HCT116 (cell line): Measurements from ENCODE around the gene PGBD4. TPM values are rescaled to one million over a fixed set of nuclear protein-coding genes. Genes with fewer than 3 reads are reported as not detected.

Source experiments
- ATAC-seq: fragments of 200-7000 bp; cut with Tn5 transposase; 2 replicates; pipeline ENCODE4 v1.9.1; 2020; ENCODE audit warnings: mild to moderate bottlenecking, moderate library complexity
- BruUV-seq: library from RNA; stranded (reverse); fragments of 400-500 nt; replicated peaks from 2 replicates; lab custom pipeline; 2021; lab: Mats Ljungman, UMichigan
- CTCF ChIA-PET: fragments of 300-600 bp; sonication (Branson Sonifier 250); formaldehyde crosslinking; loops from one replicate; lab custom pipeline; 2021; ENCODE audit warnings: antibody characterized with exemption; lab: Charles Lee
- POLR2A ChIA-PET: fragments of 300-600, 350-600 bp; sonication (Branson Sonifier 250); formaldehyde crosslinking; loops from one replicate; lab custom pipeline; 2021; ENCODE audit warnings: antibody characterized with exemption; lab: Charles Lee
- RAD21 ChIA-PET, 2 experiments: fragments of 300-600 bp; sonication (Branson Sonifier 250); formaldehyde crosslinking; loops; one replicate each; lab custom pipeline; 2023; ENCODE audit warnings: low total read pairs in 2 of 2; ENCODE audit not compliant: uncharacterized antibody in 2 of 2, unreplicated experiment in 2 of 2, low non-redundant PET in 1 of 2; lab: Charles Lee
- DNase-seq: peaks from one replicate; pipeline ENCODE4 v3.0.0-alpha.2; 2010; ENCODE audit warnings: low read depth, low spot score
- H2AFZ ChIP-seq: fragments of 200-600 bp; shearing (Covaris generic), sonication (generic); 2 replicates; pipeline ENCODE4 v1.6.1; 2017; ENCODE audit warnings: low read depth, mixed run types, mixed read lengths, antibody characterized with exemption, low read length; ENCODE audit not compliant: poor library complexity, severe bottlenecking
- H3K27ac ChIP-seq: 2 replicates; pipeline ENCODE4 v1.5.1; 2012; ENCODE audit warnings: low read depth, low read length
- H3K27me3 ChIP-seq: fragments of 200-600 bp; sonication (generic); 2 replicates; pipeline ENCODE4 v1.6.1; 2016; ENCODE audit warnings: mixed run types, low read length, mixed read lengths; ENCODE audit not compliant: insufficient read depth
- H3K36me3 ChIP-seq, 2 experiments: fragments of 200-500 bp in 1 of 2; fragments of 200-600 bp in 1 of 2; sonication (Bioruptor generic) in 1 of 2; sonication (generic) in 1 of 2; 2 replicates each; pipeline versions ENCODE4 v1.5.1 to v1.6.1; 2014 to 2016; ENCODE audit warnings: low read length in 2 of 2, inconsistent platforms in 1 of 2, mixed read lengths in 1 of 2, mixed run types in 1 of 2; ENCODE audit not compliant: insufficient read depth in 2 of 2, control insufficient read depth in 1 of 2
- H3K4me1 ChIP-seq, 2 experiments: fragments of 200-600 bp in 1 of 2; sonication (generic) in 1 of 2; 2 replicates each; pipeline versions ENCODE4 v1.5.1 to v1.6.1; 2012 to 2017; ENCODE audit warnings: low read length in 2 of 2, inconsistent platforms in 1 of 2, mild to moderate bottlenecking in 1 of 2, mixed read lengths in 1 of 2, mixed run types in 1 of 2, moderate library complexity in 1 of 2; ENCODE audit not compliant: insufficient read depth in 2 of 2, control insufficient read depth in 1 of 2
- H3K4me2 ChIP-seq: fragments of 200-600 bp; sonication (generic); 2 replicates; pipeline ENCODE4 v1.6.1; 2017; ENCODE audit warnings: mixed run types, low read length, mixed read lengths
- H3K4me3 ChIP-seq, 2 experiments: fragments of 200-600 bp in 1 of 2; sonication (generic) in 1 of 2; replicated peaks in 1 of 2; 2 replicates each; pipeline ENCODE4 v1.5.1; 2011 to 2016; ENCODE audit warnings: low read length in 2 of 2, control low read depth in 1 of 2, low read depth in 1 of 2, mild to moderate bottlenecking in 1 of 2, mixed read lengths in 1 of 2, mixed run types in 1 of 2
- H3K79me2 ChIP-seq: fragments of 200-600 bp; sonication (generic); 2 replicates; pipeline ENCODE4 v1.6.1; 2017; ENCODE audit warnings: mild to moderate bottlenecking, mixed run types, low read length, moderate library complexity, mixed read lengths; ENCODE audit not compliant: insufficient read depth
- H3K9ac ChIP-seq: fragments of 200-600 bp; sonication (generic); 2 replicates; pipeline ENCODE4 v1.6.1; 2016; ENCODE audit warnings: low read length, mixed read lengths
- H3K9me2 ChIP-seq: fragments of 200-600 bp; sonication (generic), shearing (Covaris generic); 2 replicates; pipeline ENCODE4 v1.6.1; 2017; ENCODE audit warnings: mixed run types, mild to moderate bottlenecking, moderate library complexity; ENCODE audit not compliant: insufficient read depth
- H3K9me3 ChIP-seq, 2 experiments: fragments of 200-500 bp in 1 of 2; fragments of 200-600 bp in 1 of 2; sonication (Bioruptor generic) in 1 of 2; sonication (generic) in 1 of 2; 2 replicates each; pipeline ENCODE4 v1.6.1; 2014 to 2017; ENCODE audit warnings: low read length in 2 of 2, mixed read lengths in 2 of 2, inconsistent platforms in 1 of 2, low read depth in 1 of 2, mild to moderate bottlenecking in 1 of 2, mixed run types in 1 of 2, moderate library complexity in 1 of 2; ENCODE audit not compliant: control insufficient read depth in 1 of 2, insufficient read depth in 1 of 2
- H4K20me1 ChIP-seq: fragments of 200-600 bp; sonication (generic), shearing (Covaris generic); 2 replicates; pipeline ENCODE4 v1.6.1; 2017; ENCODE audit warnings: mixed run types, mild to moderate bottlenecking, moderate library complexity; ENCODE audit not compliant: insufficient read depth
- ATF3 ChIP-seq: IDR thresholded peaks from 2 replicates; pipeline ENCODE4 v1.6.1; 2012
- CBX3 ChIP-seq: IDR thresholded peaks from 2 replicates; pipeline ENCODE4 v1.6.1; 2012; ENCODE audit warnings: low read depth
- EGR1 ChIP-seq: IDR thresholded peaks from 2 replicates; pipeline ENCODE4 v1.6.1; 2012; ENCODE audit warnings: low read depth
- ELF1 ChIP-seq: IDR thresholded peaks from 2 replicates; pipeline ENCODE4 v1.6.1; 2012; ENCODE audit warnings: low read depth, borderline replicate concordance
- EZH2 ChIP-seq: fragments of 200-600 bp; sonication (generic); IDR thresholded peaks from 2 replicates; pipeline ENCODE4 v1.6.1; 2017; ENCODE audit warnings: antibody characterized with exemption, mixed run types
- FOSL1 ChIP-seq: IDR thresholded peaks from 2 replicates; pipeline ENCODE4 v1.6.1; 2012; ENCODE audit warnings: low read depth
- JUND ChIP-seq: IDR thresholded peaks from 2 replicates; pipeline ENCODE4 v1.6.1; 2012
- POLR2A ChIP-seq: IDR thresholded peaks from 2 replicates; pipeline ENCODE4 v1.7.0; 2011; ENCODE audit warnings: borderline replicate concordance; ENCODE audit not compliant: insufficient read depth, insufficient read length; ENCODE audit errors: extremely low read depth
- POLR2AphosphoS5 ChIP-seq: IDR thresholded peaks from 2 replicates; pipeline ENCODE4 v1.6.1; 2011; ENCODE audit warnings: mild to moderate bottlenecking, low read depth, low read length, moderate library complexity
- RAD21 ChIP-seq: IDR thresholded peaks from 2 replicates; pipeline ENCODE4 v1.6.1; 2012; ENCODE audit warnings: low read depth, mild to moderate bottlenecking
- REST ChIP-seq: IDR thresholded peaks from 2 replicates; pipeline ENCODE4 v1.6.1; 2012; ENCODE audit warnings: low read depth
- SIN3A ChIP-seq: IDR thresholded peaks from 2 replicates; pipeline ENCODE4 v1.6.1; 2012; ENCODE audit warnings: low read depth
- SP1 ChIP-seq: IDR thresholded peaks from 2 replicates; pipeline ENCODE4 v1.6.1; 2012; ENCODE audit warnings: low read depth
- SRF ChIP-seq: IDR thresholded peaks from 2 replicates; pipeline ENCODE4 v1.6.1; 2012; ENCODE audit warnings: low read depth
- TCF7L2 ChIP-seq: IDR thresholded peaks from 2 replicates; pipeline ENCODE4 v1.7.0; 2011; ENCODE audit warnings: borderline replicate concordance, inconsistent platforms; ENCODE audit not compliant: insufficient read depth, insufficient read length; ENCODE audit errors: extremely low read depth
- YY1 ChIP-seq: IDR thresholded peaks from 2 replicates; pipeline ENCODE4 v1.6.1; 2011; ENCODE audit warnings: low read length, low read depth, moderate library complexity, mild to moderate bottlenecking; ENCODE audit not compliant: insufficient replicate concordance; ENCODE audit errors: extremely low read depth
- ZBTB33 ChIP-seq: IDR thresholded peaks from 2 replicates; pipeline ENCODE4 v1.6.1; 2011; ENCODE audit warnings: mild to moderate bottlenecking, low read length, moderate library complexity; ENCODE audit not compliant: insufficient replicate concordance; ENCODE audit errors: extremely low read depth
- ZNF274 ChIP-seq: fragments of 200-500 bp; sonication (Bioruptor generic); IDR thresholded peaks from 2 replicates; pipeline ENCODE4 v1.6.1; 2014; ENCODE audit warnings: mild to moderate bottlenecking, low read depth, low read length, inconsistent platforms
- intact Hi-C: fragments of 100-400 bp; cut with micrococcal nuclease; formaldehyde crosslinking; loops from 2 replicates; pipeline ENCODE4 v1.10.0; 2022
- total RNA-seq: library from RNA; stranded (reverse); gene quantifications from one replicate; pipeline ENCODE4 v1.2.1, GENCODE V29; 2021; ENCODE audit not compliant: unreplicated experiment
- TF ChIP-seq, protein P1 (sequence below), 3 experiments: fragments of 200-600 bp in 1 of 3; sonication (generic) in 1 of 3; IDR thresholded peaks in 2 of 3; conservative IDR thresholded peaks in 1 of 3; 2 replicates each; pipeline ENCODE4 v1.5.1; 2012 to 2017; ENCODE audit warnings: low read depth in 2 of 3, low read length in 2 of 3, antibody characterized with exemption in 1 of 3, borderline replicate concordance in 1 of 3, control low read depth in 1 of 3, mild to moderate bottlenecking in 1 of 3, mixed read lengths in 1 of 3, mixed run types in 1 of 3, moderate library complexity in 1 of 3; ENCODE audit not compliant: insufficient read depth in 1 of 3

PGBD4 gene
- total RNA-seq, 1 experiment from 2014 or later = 0.96 TPM

DNA sequence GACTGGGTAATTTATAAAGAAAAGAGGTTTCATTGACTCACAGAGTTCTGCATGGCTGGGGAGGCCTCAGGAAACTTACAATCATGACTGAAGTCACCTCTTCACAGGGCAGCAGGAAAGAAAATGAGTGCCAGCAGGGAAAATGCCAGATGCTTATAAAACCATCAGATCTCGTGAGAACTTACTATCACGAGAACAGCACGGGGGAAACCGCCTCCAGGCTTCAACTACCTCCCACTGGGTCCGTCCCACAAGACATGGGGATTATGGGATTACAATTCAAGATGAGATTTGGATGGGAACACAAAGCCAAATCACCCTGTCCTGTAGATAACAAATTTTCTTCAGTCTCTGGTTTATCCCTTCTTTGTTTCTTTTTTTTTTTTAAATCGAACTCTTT, 31.9 kb upstream of the PGBD4 start:
- TF ChIP-seq ZBTB33 = no peak
- no peak for TF ChIP-seq POLR2A
- TF ChIP-seq EGR1 = no peak
- no peak for TF ChIP-seq SIN3A
- no peak for TF ChIP-seq ATF3
- TF ChIP-seq FOSL1 = no peak
- TF ChIP-seq ELF1 = no peak
- TF ChIP-seq, protein P1, sequence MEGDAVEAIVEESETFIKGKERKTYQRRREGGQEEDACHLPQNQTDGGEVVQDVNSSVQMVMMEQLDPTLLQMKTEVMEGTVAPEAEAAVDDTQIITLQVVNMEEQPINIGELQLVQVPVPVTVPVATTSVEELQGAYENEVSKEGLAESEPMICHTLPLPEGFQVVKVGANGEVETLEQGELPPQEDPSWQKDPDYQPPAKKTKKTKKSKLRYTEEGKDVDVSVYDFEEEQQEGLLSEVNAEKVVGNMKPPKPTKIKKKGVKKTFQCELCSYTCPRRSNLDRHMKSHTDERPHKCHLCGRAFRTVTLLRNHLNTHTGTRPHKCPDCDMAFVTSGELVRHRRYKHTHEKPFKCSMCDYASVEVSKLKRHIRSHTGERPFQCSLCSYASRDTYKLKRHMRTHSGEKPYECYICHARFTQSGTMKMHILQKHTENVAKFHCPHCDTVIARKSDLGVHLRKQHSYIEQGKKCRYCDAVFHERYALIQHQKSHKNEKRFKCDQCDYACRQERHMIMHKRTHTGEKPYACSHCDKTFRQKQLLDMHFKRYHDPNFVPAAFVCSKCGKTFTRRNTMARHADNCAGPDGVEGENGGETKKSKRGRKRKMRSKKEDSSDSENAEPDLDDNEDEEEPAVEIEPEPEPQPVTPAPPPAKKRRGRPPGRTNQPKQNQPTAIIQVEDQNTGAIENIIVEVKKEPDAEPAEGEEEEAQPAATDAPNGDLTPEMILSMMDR (IDR thresholded peaks at IDR 0.05 in 2 of 3, conservative IDR thresholded peaks at IDR 0.05 in 1 of 3; ENCODE audit: borderline replicate concordance in 1 of 3, insufficient read depth in 1 of 3, low read depth in 2 of 3, low read length in 2 of 3) = no peak
- no peak for TF ChIP-seq YY1
- no peak for TF ChIP-seq CBX3
- no peak for TF ChIP-seq REST
- no peak for TF ChIP-seq ZNF274
- TF ChIP-seq POLR2AphosphoS5 = no peak
- TF ChIP-seq SRF = no peak
- no peak for TF ChIP-seq SP1
- TF ChIP-seq JUND = no peak
- TF ChIP-seq EZH2 = no peak
- TF ChIP-seq RAD21 = no peak
- no peak for TF ChIP-seq TCF7L2
- DNase-seq = no peak
- no peaks in the 10 kb centered on the region for H3K4me1 ChIP-seq
- POLR2A ChIA-PET = no interaction called here
- H3K4me3 ChIP-seq = no peak overlapping the region
- BruUV-seq = no TSS peak
- no peaks in the 10 kb centered on the region for H3K79me2 ChIP-seq
- CTCF ChIA-PET = no interaction called here
- RAD21 ChIA-PET = no interaction called here
- ATAC-seq = no peak
- H3K9me2 ChIP-seq = no peaks in the 10 kb centered on the region
- no peak overlapping the region for H3K9ac ChIP-seq
- no peaks in the 10 kb centered on the region for H3K36me3 ChIP-seq
- no peaks in the 10 kb centered on the region for H3K9me3 ChIP-seq
- H2AFZ ChIP-seq = no peak overlapping the region
- H3K4me2 ChIP-seq = no peak overlapping the region
- H4K20me1 ChIP-seq = no peaks in the 10 kb centered on the region
- H3K27ac ChIP-seq = no peak overlapping the region
- H3K27me3 ChIP-seq = no peaks in the 10 kb centered on the region
- intact Hi-C loops = no loop called here
